Measurements from ENCODE around the gene WDR82. TPM values are rescaled to one million over a fixed set of nuclear protein-coding genes. Genes with fewer than 3 reads are reported as not detected.
A peak's percentile ranks its signal among the peaks of the same experiment; 100 is the strongest.

The WDR82 gene
- total RNA-seq, 2 experiments from 2014 or later = 131 TPM

DNA sequence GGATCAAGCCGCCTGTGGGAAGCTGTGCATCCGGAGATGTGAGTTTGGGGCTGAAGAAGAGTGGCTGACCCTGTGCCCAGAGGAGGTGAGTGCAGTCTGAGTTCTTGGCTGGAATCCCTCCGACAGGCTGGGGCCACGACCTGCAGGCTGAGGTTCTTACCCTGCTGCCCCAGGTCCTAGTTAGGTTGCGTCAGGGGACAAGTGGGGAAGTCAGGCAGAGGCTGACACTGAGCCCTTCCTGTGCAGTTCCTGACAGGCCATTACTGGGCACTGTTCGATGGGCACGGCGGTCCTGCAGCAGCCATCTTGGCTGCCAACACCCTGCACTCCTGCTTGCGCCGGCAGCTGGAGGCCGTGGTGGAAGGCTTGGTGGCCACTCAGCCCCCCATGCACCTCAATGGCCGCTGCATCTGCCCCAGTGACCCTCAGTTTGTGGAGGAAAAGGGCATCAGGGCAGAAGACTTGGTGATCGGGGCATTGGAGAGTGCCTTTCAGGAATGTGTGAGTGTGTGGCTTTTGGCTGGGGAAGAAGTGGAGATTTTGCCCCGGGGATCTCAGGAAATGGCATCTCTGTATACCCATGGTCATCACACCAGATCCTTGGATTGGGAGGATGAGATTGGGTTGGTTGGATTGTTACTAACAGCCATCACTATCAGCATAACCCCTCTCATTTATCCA, 31.6 kb downstream of the WDR82 start:
- Mint-ChIP-seq H3K27me3 (no peaks in the 10 kb centered on the region), H3K36me3 (ENCODE audit: low read depth) (peaks cover 67% of the 10 kb centered on the region)
- DNase-seq = no peak

GRCh38 chr3:52246264-52246620, 32.2 kb downstream of the WDR82 start:
- Mint-ChIP-seq H3K27me3 (no peaks in the 10 kb centered on the region), H3K4me1 (peaks cover 72% of the 10 kb centered on the region), H3K9me3 (no peaks in the 10 kb centered on the region), H3K27ac (peak overlapping the region; percentile 91), H3K36me3 (ENCODE audit: low read depth) (peaks cover 63% of the 10 kb centered on the region), H3K4me3 (peak overlapping the region; percentile 89)
- no peak for DNase-seq
- ChIA-PET CTCF (interaction anchor here (1.0 to 5.2 kb wide), 6 partner anchors 11 to 93 kb away, joined by 4 to 31 read pairs (median 5); partner anchors contain the start of gene WDR82), POLR2A (interaction anchor here (0.7 to 21.6 kb wide), 7 partner anchors 4 to 34 kb away, joined by 3 to 1001 read pairs (median 17); partner anchors contain the start of genes GLYCTK, PPM1M, TWF2 and WDR82)

More for the DNA sequence above, 31.6 kb downstream of the WDR82 start:
- CTCF ChIA-PET = interaction anchor here (1.0 to 5.2 kb wide), 6 partner anchors 11 to 93 kb away, joined by 4 to 31 read pairs (median 5); partner anchors contain the start of gene WDR82
- Mint-ChIP-seq H3K27ac (peak overlapping the region; percentile 91), H3K9me3 (no peaks in the 10 kb centered on the region), H3K4me3 (peak overlapping the region; percentile 89), H3K4me1 (peaks cover 70% of the 10 kb centered on the region)
- POLR2A ChIA-PET = interaction anchor here (1.8 to 21.6 kb wide), 5 partner anchors 5 to 33 kb away, joined by 5 to 1001 read pairs (median 313); partner anchors contain the start of genes GLYCTK, PPM1M, TWF2 and WDR82

DNA sequence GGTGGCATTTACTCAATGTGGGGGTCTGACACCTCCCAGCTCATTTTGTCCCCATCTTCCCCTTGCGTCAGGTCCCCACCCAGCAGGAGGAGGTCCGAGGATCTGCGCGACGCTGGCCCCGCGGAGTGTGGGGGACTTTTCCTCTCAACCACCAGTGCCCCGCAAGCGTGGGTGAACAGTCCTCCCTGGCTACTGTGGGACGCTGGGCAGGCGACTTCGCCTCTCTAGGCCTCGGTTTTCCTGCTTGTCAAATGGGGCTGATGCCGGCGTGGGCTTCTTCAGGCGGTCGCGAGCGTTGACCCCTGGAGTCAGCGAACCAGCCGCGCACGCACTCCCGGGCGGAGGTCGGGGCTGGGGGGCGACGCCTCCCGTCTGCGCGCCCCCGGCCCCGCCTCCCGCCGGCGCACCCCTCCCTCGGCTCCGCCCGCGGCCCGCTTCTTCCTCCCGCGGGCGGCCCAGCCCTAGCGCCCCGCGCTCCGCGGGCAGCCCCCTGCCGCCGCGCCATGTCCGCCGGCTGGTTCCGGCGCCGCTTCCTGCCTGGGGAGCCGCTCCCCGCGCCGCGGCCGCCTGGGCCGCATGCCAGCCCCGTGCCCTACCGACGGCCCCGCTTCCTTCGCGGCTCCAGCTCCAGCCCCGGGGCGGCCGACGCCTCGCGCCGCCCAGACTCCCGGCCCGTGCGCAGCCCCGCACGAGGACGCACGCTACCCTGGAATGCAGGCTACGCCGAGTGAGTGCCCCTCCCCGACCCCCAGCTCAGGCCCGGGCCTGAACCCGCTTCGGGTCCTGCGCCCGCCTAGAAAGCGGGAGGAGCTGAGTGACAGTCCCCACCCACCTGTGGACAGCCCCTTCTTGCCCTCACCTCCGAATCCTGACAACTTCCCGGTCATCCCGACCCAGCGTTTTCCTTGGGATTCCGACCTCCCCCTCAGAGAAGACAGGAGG, 32.9 kb downstream of the WDR82 start, which contains the start of gene PPM1M:
PPM1M (plus strand) TSS at position 438 of the 942 bp plus-strand sequence; CDS start at position 504, 66 bp downstream.
- Mint-ChIP-seq H3K36me3 (ENCODE audit: low read depth) (peaks cover 66% of the 10 kb centered on the region), H3K27me3 (no peaks in the 10 kb centered on the region)

DNA sequence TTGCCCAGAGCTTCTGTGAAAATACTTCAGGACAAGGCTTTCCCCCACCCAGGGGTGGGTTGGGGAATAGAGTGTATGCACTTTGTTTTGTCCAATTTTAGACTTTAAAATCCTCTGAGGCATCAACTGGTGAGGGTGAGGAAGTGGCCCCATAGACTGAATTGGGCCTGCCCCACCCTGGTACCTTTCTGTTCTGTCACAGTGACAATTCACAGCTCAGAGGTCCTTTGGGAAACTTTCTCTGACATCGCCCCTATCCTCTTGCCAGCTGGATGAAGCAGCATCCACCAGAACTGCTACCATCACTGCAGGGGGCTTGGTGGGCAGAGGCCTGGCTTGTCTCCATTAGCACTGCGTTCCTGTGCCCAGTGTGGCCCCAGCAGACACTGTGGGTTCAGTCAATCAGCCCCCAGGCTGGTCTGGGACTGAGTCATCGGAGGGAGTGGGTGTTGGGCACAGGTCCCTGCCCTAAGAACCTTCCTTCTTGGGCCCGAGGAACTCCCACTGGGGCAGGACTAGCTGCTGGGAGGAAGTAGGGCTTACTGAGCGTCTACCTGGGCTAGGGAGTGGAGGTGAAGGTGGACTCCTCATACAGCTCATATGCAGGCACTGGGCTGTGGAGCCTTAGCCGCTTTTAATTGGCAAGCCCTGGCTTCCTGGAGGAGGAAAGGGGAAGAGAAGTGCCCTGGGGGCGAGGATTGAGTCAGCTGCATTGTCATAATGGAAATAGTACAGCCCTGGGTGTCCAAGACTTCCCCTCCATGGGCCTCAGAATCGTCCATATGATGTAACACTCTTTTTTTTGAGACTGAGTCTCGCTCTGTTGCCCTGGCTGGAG, 34.4 kb downstream of the WDR82 start:
- CTCF ChIA-PET = interaction anchor here (0.8 to 5.2 kb wide), 6 partner anchors 9 to 96 kb away, joined by 3 to 31 read pairs (median 6); partner anchors contain the start of gene WDR82
- H3K9me3 Mint-ChIP-seq = no peaks in the 10 kb centered on the region
- H3K4me3 Mint-ChIP-seq = peak overlapping the region; percentile 89
- H3K36me3 Mint-ChIP-seq (ENCODE audit: low read depth) = peaks cover 64% of the 10 kb centered on the region
- H3K4me1 Mint-ChIP-seq = peaks cover 73% of the 10 kb centered on the region
- H3K27ac Mint-ChIP-seq = peak overlapping the region; percentile 88
- DNase-seq = peak; percentile 55
- POLR2A ChIA-PET = interaction anchor here (0.6 to 21.6 kb wide), 6 partner anchors 9 to 170 kb away, joined by 3 to 1001 read pairs (median 11); partner anchors contain the start of genes GLYCTK, PPM1M and WDR82
- H3K27me3 Mint-ChIP-seq = no peaks in the 10 kb centered on the region

More for the DNA sequence above, 32.9 kb downstream of the WDR82 start, which contains the start of gene PPM1M:
- Mint-ChIP-seq H3K9me3 (no peaks in the 10 kb centered on the region), H3K27ac (peak within 1 kb of the TSS; percentile 91), H3K4me1 (peaks cover 76% of the 10 kb centered on the region), H3K4me3 (peak within 1 kb of the TSS; percentile 89)
- ChIA-PET CTCF (interaction anchor here (1.0 to 5.2 kb wide), 8 partner anchors 7 to 94 kb away, joined by 3 to 31 read pairs (median 5); partner anchors contain the start of gene WDR82), POLR2A (interaction anchor here (0.7 to 21.6 kb wide), 8 partner anchors 4 to 34 kb away, joined by 3 to 1001 read pairs (median 11); partner anchors contain the start of genes GLYCTK, PPM1M, TWF2 and WDR82)
- peak; percentile 69 for DNase-seq

- POLR2A ChIA-PET = interaction anchor here (1.5 to 21.6 kb wide), 4 partner anchors 12 to 38 kb away, joined by 4 to 1001 read pairs (median 217); partner anchors contain the start of genes GLYCTK, PPM1M, TLR9 and WDR82
- no peak for DNase-seq
- H3K4me3 Mint-ChIP-seq = no peak overlapping the region
- H3K9me3 Mint-ChIP-seq = no peaks in the 10 kb centered on the region
- H3K4me1 Mint-ChIP-seq = peaks cover 69% of the 10 kb centered on the region
- CTCF ChIA-PET = interaction anchor here (1.3 to 5.4 kb wide), 3 partner anchors 11 to 29 kb away, joined by 3 to 48 read pairs (median 25); no protein-coding TSS in a partner anchor
- H3K27ac Mint-ChIP-seq = peak overlapping the region; percentile 72
- H3K27me3 Mint-ChIP-seq = no peaks in the 10 kb centered on the region
- H3K36me3 Mint-ChIP-seq (ENCODE audit: low read depth) = peaks cover 51% of the 10 kb centered on the region
Observed at GRCh38 chr3:52242039-52242438, 36.4 kb downstream of the WDR82 start.

DNA sequence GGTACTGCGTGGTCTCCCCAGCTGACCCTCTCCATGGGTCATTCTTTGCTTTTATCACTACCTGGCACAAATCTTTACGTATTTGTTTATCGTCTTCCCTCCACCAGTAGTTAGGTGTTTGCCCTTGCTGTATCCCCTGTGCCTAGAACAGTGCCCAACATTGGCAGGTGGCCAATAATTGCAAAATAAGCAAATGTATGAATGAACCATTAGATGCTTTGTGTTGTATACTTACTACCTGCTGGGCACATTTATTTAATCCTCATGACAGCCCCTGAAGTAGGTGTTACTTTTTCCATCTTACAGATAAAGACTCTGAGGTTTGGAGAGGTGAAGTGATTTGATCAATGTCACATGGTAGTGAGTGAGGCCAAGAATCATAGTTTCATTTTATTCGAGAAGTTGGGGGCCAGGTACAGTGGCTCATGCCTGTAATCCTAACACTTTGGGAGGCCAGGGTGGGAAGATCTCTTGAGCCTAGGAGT, 37.5 kb downstream of the WDR82 start:
- Mint-ChIP-seq H3K36me3 (ENCODE audit: low read depth) (peaks cover 46% of the 10 kb centered on the region), H3K27ac (peak overlapping the region; percentile 97), H3K27me3 (no peaks in the 10 kb centered on the region), H3K4me3 (peak overlapping the region; percentile 95), H3K4me1 (peaks cover 76% of the 10 kb centered on the region), H3K9me3 (no peaks in the 10 kb centered on the region)
- DNase-seq = no peak
- POLR2A ChIA-PET = interaction anchor here (0.9 to 21.6 kb wide), 9 partner anchors 9 to 214 kb away, joined by 3 to 1001 read pairs (median 5); partner anchors contain the start of genes GLYCTK, PPM1M, TLR9 and WDR82
- CTCF ChIA-PET = interaction anchor here (0.8 to 5.4 kb wide), 17 partner anchors 8 to 559 kb away, joined by 3 to 59 read pairs (median 7); partner anchors contain the start of genes GLYCTK, TLR9 and WDR82

DNA sequence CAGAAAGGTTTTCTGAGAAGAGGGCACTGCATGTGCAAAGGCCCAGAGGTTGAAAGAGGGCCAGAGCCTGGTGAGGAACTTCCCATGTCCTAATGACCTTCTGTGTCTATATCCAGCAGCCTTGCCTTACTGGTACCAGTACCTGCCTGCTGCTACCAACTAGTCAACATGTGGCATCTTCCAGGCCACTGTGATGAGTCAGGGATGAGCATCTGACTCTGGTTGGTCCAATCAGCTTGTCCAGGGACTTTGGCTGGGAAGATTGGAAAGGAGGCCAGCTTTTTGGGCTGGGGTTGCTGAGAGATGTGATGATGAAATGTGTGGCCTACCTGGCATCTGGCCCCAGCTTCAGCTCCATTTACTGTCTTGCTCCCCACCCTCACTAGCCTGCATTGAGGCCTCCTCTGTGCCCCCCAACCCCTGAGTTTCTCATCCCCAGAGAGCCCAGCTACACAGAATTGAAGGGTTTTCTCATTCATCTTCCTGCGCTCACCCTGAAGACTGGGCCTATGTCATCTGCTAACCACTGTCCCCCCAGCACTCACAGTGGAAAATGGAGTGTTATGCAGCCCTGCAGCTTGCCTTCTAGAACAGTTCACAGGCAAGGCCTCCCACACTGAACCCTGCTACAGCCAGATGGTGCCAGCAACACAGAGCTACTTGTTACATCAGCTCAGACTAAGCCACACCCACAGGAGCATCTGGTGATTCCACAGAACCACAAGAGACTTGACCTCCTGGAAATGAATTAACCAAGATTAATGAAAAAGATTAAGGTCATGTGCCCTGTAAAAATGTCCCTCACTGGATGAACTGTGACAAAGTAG, 38.2 kb downstream of the WDR82 start:
- H3K9me3 Mint-ChIP-seq = no peaks in the 10 kb centered on the region
- H3K4me1 Mint-ChIP-seq = peaks cover 80% of the 10 kb centered on the region
- H3K27ac Mint-ChIP-seq = peak overlapping the region; percentile 97
- ChIA-PET CTCF (interaction anchor here (0.8 to 5.4 kb wide), 19 partner anchors 9 to 558 kb away, joined by 3 to 59 read pairs (median 4); partner anchors contain the start of genes GLYCTK, TLR9 and WDR82), POLR2A (interaction anchor here (0.9 to 21.6 kb wide), 10 partner anchors 9 to 214 kb away, joined by 3 to 1001 read pairs (median 6); partner anchors contain the start of genes GLYCTK, PPM1M, TLR9 and WDR82)
- no peaks in the 10 kb centered on the region for H3K27me3 Mint-ChIP-seq
- DNase-seq = peak; percentile 80
- peak overlapping the region; percentile 95 for H3K4me3 Mint-ChIP-seq
- H3K36me3 Mint-ChIP-seq (ENCODE audit: low read depth) = peaks cover 52% of the 10 kb centered on the region

DNA sequence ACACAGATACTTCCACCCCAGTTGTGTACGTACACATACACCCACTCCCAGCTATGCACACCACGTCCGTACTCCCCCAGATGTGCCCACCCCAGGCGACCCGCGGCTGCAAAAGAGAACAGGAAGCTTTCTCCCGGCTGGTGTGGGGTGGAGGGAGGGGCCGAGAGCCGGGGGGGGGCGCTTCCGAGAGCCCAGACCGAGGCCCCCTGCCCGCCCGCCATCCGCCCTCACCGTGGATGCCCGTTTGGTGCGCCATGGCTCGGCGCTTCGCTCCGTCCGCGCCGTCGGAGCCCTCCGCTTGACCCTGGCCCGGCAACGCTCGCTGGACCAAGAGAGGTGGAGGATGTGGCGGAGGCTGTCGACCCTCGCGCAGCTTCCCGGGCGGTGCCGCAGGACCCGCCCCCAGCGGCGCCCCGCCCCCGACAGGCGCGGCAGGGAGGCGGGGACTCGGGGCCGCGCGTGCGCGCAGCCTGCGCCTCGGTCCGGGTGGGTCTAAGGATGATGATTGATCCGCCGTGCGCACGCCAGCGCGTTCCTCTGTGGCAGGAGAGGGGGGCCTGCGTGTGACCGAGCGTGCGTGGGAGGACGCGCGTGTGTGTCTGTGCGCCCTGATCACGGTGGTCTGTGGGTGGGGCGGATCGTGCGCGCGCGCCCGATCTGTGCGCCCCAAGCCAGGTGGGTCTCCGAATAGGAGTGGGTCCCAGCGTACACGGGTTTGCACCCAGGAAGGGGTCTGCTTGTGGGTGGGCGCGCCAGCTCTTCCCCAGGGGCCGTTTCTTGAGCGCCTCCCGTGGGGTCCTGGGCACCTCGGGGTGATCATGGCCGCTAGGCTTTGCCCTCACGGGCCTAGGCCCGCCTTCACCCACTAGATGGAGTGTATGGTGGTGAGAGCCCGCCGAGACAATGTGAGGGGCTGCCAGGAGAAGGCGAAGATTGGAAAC, 39.4 kb downstream of the WDR82 start, which contains the start of gene TWF2:
TWF2 (minus strand) TSS at position 398 of the 941 bp plus-strand sequence; CDS start at position 256, 142 bp downstream.
- POLR2A ChIA-PET = interaction anchor here (0.8 to 21.6 kb wide), 9 partner anchors 15 to 209 kb away, joined by 3 to 1001 read pairs (median 6); partner anchors contain the start of genes GLYCTK, POC1A, PPM1M and TLR9
- H3K4me1 Mint-ChIP-seq = peaks cover 77% of the 10 kb centered on the region
- peak; percentile 87 for DNase-seq
- peak within 1 kb of the TSS; percentile 97 for H3K27ac Mint-ChIP-seq
- peaks cover 60% of the 10 kb centered on the region for H3K36me3 Mint-ChIP-seq (ENCODE audit: low read depth)
- CTCF ChIA-PET = interaction anchor here (0.9 to 9.0 kb wide), 11 partner anchors 10 to 237 kb away, joined by 3 to 147 read pairs (median 5); partner anchors contain the start of gene WDR82
- no peaks in the 10 kb centered on the region for H3K9me3 Mint-ChIP-seq
- peak within 1 kb of the TSS; percentile 95 for H3K4me3 Mint-ChIP-seq
- H3K27me3 Mint-ChIP-seq = no peaks in the 10 kb centered on the region

- ChIA-PET CTCF (interaction anchor here (0.8 to 9.0 kb wide), 12 partner anchors 11 to 236 kb away, joined by 3 to 147 read pairs (median 4); partner anchors contain the start of gene WDR82), POLR2A (interaction anchor here (0.7 to 21.6 kb wide), 11 partner anchors 15 to 210 kb away, joined by 3 to 1001 read pairs (median 4); partner anchors contain the start of genes DUSP7, GLYCTK, POC1A and PPM1M)
- Mint-ChIP-seq H3K36me3 (ENCODE audit: low read depth) (peaks cover 63% of the 10 kb centered on the region), H3K4me1 (peaks cover 76% of the 10 kb centered on the region), H3K4me3 (peak overlapping the region; percentile 95), H3K27me3 (no peaks in the 10 kb centered on the region), H3K9me3 (no peaks in the 10 kb centered on the region), H3K27ac (peak overlapping the region; percentile 86)
- DNase-seq = no peak
Observed at GRCh38 chr3:52238193-52238760, 40.2 kb downstream of the WDR82 start.
